DOHH2 (cell line): ENCODE results near the gene RNASE9.

Experiments
- H3F3A ChIP-seq: fragments of 200-600 bp; sonication (generic), shearing (Covaris generic); 2 replicates; pipeline ENCODE4 v1.6.0; 2016; ENCODE audit warnings: antibody characterized with exemption, mild to moderate bottlenecking; ENCODE audit not compliant: control insufficient read depth, insufficient read depth
- H3K27ac ChIP-seq: fragments of 200-600 bp; sonication (generic); 2 replicates; pipeline ENCODE4 v1.5.1; 2014; ENCODE audit warnings: low read depth, mild to moderate bottlenecking, low read length, moderate library complexity
- H3K27me3 ChIP-seq: fragments of 200-600 bp; sonication (generic); 2 replicates; pipeline ENCODE4 v1.6.1; 2014; ENCODE audit warnings: mild to moderate bottlenecking, low read length, mixed read lengths; ENCODE audit not compliant: control insufficient read depth
- H3K36me3 ChIP-seq: fragments of 200-600 bp; sonication (generic); 2 replicates; pipeline ENCODE4 v1.6.1; 2014; ENCODE audit warnings: mild to moderate bottlenecking, low read length, moderate library complexity, mixed read lengths; ENCODE audit not compliant: control insufficient read depth
- H3K4me1 ChIP-seq: fragments of 200-600 bp; sonication (generic); 2 replicates; pipeline ENCODE4 v1.6.1; 2014; ENCODE audit warnings: mild to moderate bottlenecking, low read length, mixed read lengths; ENCODE audit not compliant: control insufficient read depth
- H3K4me2 ChIP-seq: fragments of 200-600 bp; sonication (generic); 2 replicates; pipeline ENCODE4 v1.6.0; 2014; ENCODE audit warnings: mild to moderate bottlenecking, low read length, moderate library complexity
- H3K4me3 ChIP-seq: fragments of 200-600 bp; sonication (generic); 2 replicates; pipeline ENCODE4 v1.5.1; 2014; ENCODE audit warnings: mild to moderate bottlenecking, low read length, mixed read lengths
- H3K79me2 ChIP-seq: fragments of 200-600 bp; sonication (generic); 2 replicates; pipeline ENCODE4 v1.6.1; 2014; ENCODE audit warnings: mild to moderate bottlenecking, low read length, mixed read lengths; ENCODE audit not compliant: control insufficient read depth
- H3K9me2 ChIP-seq: fragments of 200-600 bp; sonication (generic); replicated peaks from 2 replicates; pipeline ENCODE4 v1.6.1; 2014; ENCODE audit warnings: mild to moderate bottlenecking, low read length, mixed read lengths; ENCODE audit not compliant: control insufficient read depth
- H3K9me3 ChIP-seq: fragments of 200-600 bp; sonication (generic); 2 replicates; pipeline ENCODE4 v1.6.1; 2014; ENCODE audit warnings: antibody characterized with exemption, low read length, mixed read lengths; ENCODE audit not compliant: control insufficient read depth, insufficient read depth
- H4K20me1 ChIP-seq: fragments of 200-600 bp; sonication (generic); 2 replicates; pipeline ENCODE4 v1.6.0; 2014; ENCODE audit warnings: low read depth, mild to moderate bottlenecking, antibody characterized with exemption, low read length, moderate library complexity; ENCODE audit not compliant: control insufficient read depth, insufficient read depth
- EZH2phosphoT487 ChIP-seq: fragments of 200-600 bp; sonication (generic); IDR thresholded peaks from 2 replicates; pipeline ENCODE4 v1.6.1; 2017; ENCODE audit warnings: borderline replicate concordance, mild to moderate bottlenecking, antibody characterized with exemption, low read length, moderate library complexity, mixed read lengths
- TF ChIP-seq, protein P1 (sequence below): fragments of 200-600 bp; sonication (generic); IDR thresholded peaks from one replicate; pipeline ENCODE4 v1.5.1; 2014; ENCODE audit warnings: antibody characterized with exemption, mild to moderate bottlenecking, low read depth, low read length; ENCODE audit not compliant: poor library complexity, severe bottlenecking

Gene RNASE9

DNA sequence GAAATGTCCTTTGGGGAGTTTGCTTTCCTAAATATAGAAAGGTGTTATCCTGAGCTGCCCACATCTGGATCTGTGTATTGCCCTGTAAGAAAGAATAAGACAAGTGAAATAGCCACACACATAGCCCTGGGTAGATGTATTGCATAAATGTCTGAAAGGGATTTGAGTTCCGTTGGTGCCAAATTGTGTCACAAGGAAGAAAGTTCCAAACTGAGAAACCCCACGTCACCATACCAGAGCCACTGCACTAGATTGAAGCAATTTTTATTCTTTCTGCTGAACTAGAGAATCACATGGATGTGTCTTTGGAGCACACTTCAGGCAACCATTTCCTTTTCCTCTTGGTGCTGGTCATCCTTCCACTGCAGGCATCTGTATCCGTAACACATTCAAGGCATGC lies 5.0 kb downstream of the RNASE9 start:
- no peaks in the 10 kb centered on the region for H3K27me3 ChIP-seq
- H3K36me3 ChIP-seq: no peaks in the 10 kb centered on the region
- no peaks in the 10 kb centered on the region for H3K9me3 ChIP-seq
- H3F3A ChIP-seq: no peaks in the 10 kb centered on the region
- no peaks in the 10 kb centered on the region for H3K79me2 ChIP-seq
- TF ChIP-seq, protein P1, sequence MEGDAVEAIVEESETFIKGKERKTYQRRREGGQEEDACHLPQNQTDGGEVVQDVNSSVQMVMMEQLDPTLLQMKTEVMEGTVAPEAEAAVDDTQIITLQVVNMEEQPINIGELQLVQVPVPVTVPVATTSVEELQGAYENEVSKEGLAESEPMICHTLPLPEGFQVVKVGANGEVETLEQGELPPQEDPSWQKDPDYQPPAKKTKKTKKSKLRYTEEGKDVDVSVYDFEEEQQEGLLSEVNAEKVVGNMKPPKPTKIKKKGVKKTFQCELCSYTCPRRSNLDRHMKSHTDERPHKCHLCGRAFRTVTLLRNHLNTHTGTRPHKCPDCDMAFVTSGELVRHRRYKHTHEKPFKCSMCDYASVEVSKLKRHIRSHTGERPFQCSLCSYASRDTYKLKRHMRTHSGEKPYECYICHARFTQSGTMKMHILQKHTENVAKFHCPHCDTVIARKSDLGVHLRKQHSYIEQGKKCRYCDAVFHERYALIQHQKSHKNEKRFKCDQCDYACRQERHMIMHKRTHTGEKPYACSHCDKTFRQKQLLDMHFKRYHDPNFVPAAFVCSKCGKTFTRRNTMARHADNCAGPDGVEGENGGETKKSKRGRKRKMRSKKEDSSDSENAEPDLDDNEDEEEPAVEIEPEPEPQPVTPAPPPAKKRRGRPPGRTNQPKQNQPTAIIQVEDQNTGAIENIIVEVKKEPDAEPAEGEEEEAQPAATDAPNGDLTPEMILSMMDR: no peak
- TF ChIP-seq EZH2phosphoT487: no peak
- no peaks in the 10 kb centered on the region for H3K4me1 ChIP-seq
- H4K20me1 ChIP-seq: no peaks in the 10 kb centered on the region
- H3K27ac ChIP-seq: no peak overlapping the region
- H3K9me2 ChIP-seq: no peaks in the 10 kb centered on the region
- no peak overlapping the region for H3K4me3 ChIP-seq
- H3K4me2 ChIP-seq: no peak overlapping the region

DNA sequence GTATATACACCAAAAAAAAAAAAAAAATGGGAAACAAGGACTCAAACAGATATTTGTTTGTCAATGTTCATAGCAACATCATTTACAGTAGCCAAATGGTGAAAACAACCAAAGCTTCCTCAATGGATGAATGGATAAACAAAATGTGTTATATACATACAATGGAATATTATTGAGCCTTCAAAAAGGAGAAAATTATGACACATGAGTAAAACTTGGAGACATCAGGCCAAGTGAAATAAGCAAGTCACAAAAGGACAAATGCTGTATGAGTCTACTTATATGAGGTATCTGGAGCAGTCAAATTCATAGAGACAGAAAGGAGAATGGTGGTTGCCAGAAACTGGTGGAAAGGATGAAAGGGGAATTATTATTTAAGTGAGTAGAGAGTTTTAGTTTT lies 7.8 kb downstream of the RNASE9 start:
- Histone ChIP-seq H3K9me2 (no peaks in the 10 kb centered on the region), H3K79me2 (no peaks in the 10 kb centered on the region), H3K4me1 (no peaks in the 10 kb centered on the region), H3K27ac (no peak overlapping the region), H3K4me3 (no peak overlapping the region), H3K36me3 (no peaks in the 10 kb centered on the region), H3K9me3 (no peaks in the 10 kb centered on the region), H3K27me3 (no peaks in the 10 kb centered on the region), H3K4me2 (no peak overlapping the region), H4K20me1 (no peaks in the 10 kb centered on the region), H3F3A (no peaks in the 10 kb centered on the region)
- TF ChIP-seq, protein P1: no peak
- TF ChIP-seq EZH2phosphoT487: no peak

- H3F3A ChIP-seq: no peaks in the 10 kb centered on the region
- H3K9me2 ChIP-seq: no peaks in the 10 kb centered on the region
- H3K9me3 ChIP-seq: no peaks in the 10 kb centered on the region
- H3K36me3 ChIP-seq: no peaks in the 10 kb centered on the region
- H3K4me1 ChIP-seq: no peaks in the 10 kb centered on the region
- no peak overlapping the region for H3K4me3 ChIP-seq
- TF ChIP-seq, protein P1: no peak
- no peak for TF ChIP-seq EZH2phosphoT487
- no peaks in the 10 kb centered on the region for H4K20me1 ChIP-seq
- 0 out of 2 replicates have a peak, but pooled peaks cover 4% of the 10 kb centered on the region for H3K27me3 ChIP-seq
- H3K27ac ChIP-seq: no peak overlapping the region
- no peak overlapping the region for H3K4me2 ChIP-seq
- no peaks in the 10 kb centered on the region for H3K79me2 ChIP-seq
Measured at GRCh38 chr14:20551606-20552005, 9.2 kb downstream of the RNASE9 start.

GRCh38 chr14:20550926-20551325 lies 9.9 kb downstream of the RNASE9 start:
- Histone ChIP-seq H3K79me2 (no peaks in the 10 kb centered on the region), H3K9me2 (no peaks in the 10 kb centered on the region), H3K4me1 (no peaks in the 10 kb centered on the region), H3K27me3 (0 out of 2 replicates have a peak, but pooled peaks cover 7% of the 10 kb centered on the region), H3K27ac (no peak overlapping the region), H3K4me2 (no peak overlapping the region), H3K36me3 (no peaks in the 10 kb centered on the region), H3K4me3 (no peak overlapping the region), H3K9me3 (no peaks in the 10 kb centered on the region), H4K20me1 (no peaks in the 10 kb centered on the region), H3F3A (no peaks in the 10 kb centered on the region)
- TF ChIP-seq EZH2phosphoT487: no peak
- TF ChIP-seq, protein P1: no peak
